A673 (cell line): ENCODE results near the gene CNGA4. TPM values are rescaled to one million over a fixed set of nuclear protein-coding genes. Genes with fewer than 3 reads are reported as not detected.

Experiments used
- BruUV-seq: library from RNA; stranded (reverse); fragments of 400-500 nt; replicated peaks from 2 replicates; lab custom pipeline; 2021; lab: Mats Ljungman, UMichigan
- CTCF ChIA-PET: fragments of 300-600 bp; sonication (Branson Sonifier 250); formaldehyde crosslinking; loops from one replicate; lab custom pipeline; 2022; ENCODE audit warnings: antibody characterized with exemption; lab: Charles Lee
- POLR2A ChIA-PET: fragments of 300-600 bp; sonication (Branson Sonifier 250); formaldehyde crosslinking; loops from one replicate; lab custom pipeline; 2022; ENCODE audit warnings: antibody characterized with exemption; ENCODE audit not compliant: low non-redundant PET; lab: Charles Lee
- DNase-seq: peaks from one replicate; pipeline ENCODE4 v3.0.0-alpha.2; 2015; ENCODE audit warnings: low spot score
- H3K27ac ChIP-seq: fragments of 200-600 bp; sonication (generic); 2 replicates; pipeline ENCODE4 v1.5.1; 2016; ENCODE audit warnings: mixed run types, low read depth, mild to moderate bottlenecking, mixed read lengths, antibody characterized with exemption, low read length; ENCODE audit not compliant: poor library complexity, severe bottlenecking
- H3K27me3 ChIP-seq: fragments of 200-600 bp; sonication (generic); replicated peaks from 2 replicates; pipeline ENCODE4 v1.6.1; 2017; ENCODE audit warnings: mixed run types, low read depth, mild to moderate bottlenecking, mixed read lengths, antibody characterized with exemption, low read length; ENCODE audit not compliant: insufficient read depth, poor library complexity
- H3K36me3 ChIP-seq: fragments of 200-600 bp; sonication (generic); 2 replicates; pipeline ENCODE4 v1.6.1; 2016; ENCODE audit warnings: mixed run types, mild to moderate bottlenecking, mixed read lengths, antibody characterized with exemption, low read length; ENCODE audit not compliant: insufficient read depth, poor library complexity, severe bottlenecking
- H3K4me1 ChIP-seq: fragments of 200-600 bp; sonication (generic); 2 replicates; pipeline ENCODE4 v1.6.1; 2017; ENCODE audit warnings: mixed run types, mild to moderate bottlenecking, mixed read lengths, antibody characterized with exemption, low read length; ENCODE audit not compliant: insufficient read depth, poor library complexity, severe bottlenecking
- H3K4me3 ChIP-seq: fragments of 200-600 bp; sonication (generic); 2 replicates; pipeline ENCODE4 v1.5.1; 2016; ENCODE audit warnings: low read depth, mixed run types, mild to moderate bottlenecking, mixed read lengths, low read length; ENCODE audit not compliant: poor library complexity, severe bottlenecking
- H3K9me3 ChIP-seq: fragments of 200-600 bp; sonication (generic); 2 replicates; pipeline ENCODE4 v1.6.1; 2016; ENCODE audit warnings: mixed run types, low read depth, mild to moderate bottlenecking, mixed read lengths, antibody characterized with exemption, low read length; ENCODE audit not compliant: poor library complexity, severe bottlenecking
- EZH2 ChIP-seq: fragments of 200-600 bp; sonication (generic); IDR thresholded peaks from 2 replicates; pipeline ENCODE4 v1.6.1; 2017; ENCODE audit warnings: borderline replicate concordance, low read depth, mild to moderate bottlenecking, mixed read lengths, antibody characterized with exemption, low read length; ENCODE audit not compliant: poor library complexity, severe bottlenecking
- intact Hi-C: fragments of 100-400 bp; cut with micrococcal nuclease; formaldehyde crosslinking; loops from one replicate; pipeline ENCODE4 v1.10.0; 2022; ENCODE audit not compliant: unreplicated experiment
- total RNA-seq: library from RNA; stranded (reverse); gene quantifications from 2 replicates; pipeline ENCODE4 v1.2.3, GENCODE V29; 2021
- TF ChIP-seq, protein P1 (sequence below): fragments of 300-800, 200-600 bp; sonication (generic); conservative IDR thresholded peaks from 2 replicates; pipeline ENCODE4 v1.5.1; 2017; ENCODE audit warnings: low read depth, mild to moderate bottlenecking, antibody characterized with exemption, low read length, moderate library complexity, mixed read lengths

Gene CNGA4
- total RNA-seq, 1 experiment from 2014 or later: not detected

DNA sequence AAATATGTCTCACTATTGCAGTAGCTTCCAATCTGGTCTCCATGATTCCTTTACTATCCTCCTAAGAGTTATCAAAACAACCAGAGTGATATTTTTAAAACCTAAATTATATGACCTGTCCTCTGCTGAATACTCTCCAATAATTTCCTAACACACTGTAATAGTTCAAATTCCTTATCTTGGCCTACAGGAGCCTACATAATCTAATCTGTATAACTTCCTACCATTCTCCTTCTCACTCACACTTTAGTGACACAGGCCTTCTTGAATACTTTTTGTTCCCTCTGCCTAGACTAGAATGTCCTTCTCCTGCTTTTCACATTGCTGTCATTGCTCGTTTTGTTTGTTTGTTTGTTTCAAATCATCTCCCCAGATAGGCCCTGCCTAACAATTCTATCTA, 13.9 kb upstream of the CNGA4 start:
- BruUV-seq: no TSS peak
- H3K4me1 ChIP-seq: no peaks in the 10 kb centered on the region
- no peak for DNase-seq
- no peak overlapping the region for H3K27ac ChIP-seq
- no peaks in the 10 kb centered on the region for H3K27me3 ChIP-seq
- intact Hi-C loops: no loop called here
- ChIA-PET CTCF (no interaction called here), POLR2A (no interaction called here)
- H3K36me3 ChIP-seq: peaks cover 26% of the 10 kb centered on the region
- no peaks in the 10 kb centered on the region for H3K9me3 ChIP-seq
- TF ChIP-seq EZH2: no peak
- TF ChIP-seq, protein P1, sequence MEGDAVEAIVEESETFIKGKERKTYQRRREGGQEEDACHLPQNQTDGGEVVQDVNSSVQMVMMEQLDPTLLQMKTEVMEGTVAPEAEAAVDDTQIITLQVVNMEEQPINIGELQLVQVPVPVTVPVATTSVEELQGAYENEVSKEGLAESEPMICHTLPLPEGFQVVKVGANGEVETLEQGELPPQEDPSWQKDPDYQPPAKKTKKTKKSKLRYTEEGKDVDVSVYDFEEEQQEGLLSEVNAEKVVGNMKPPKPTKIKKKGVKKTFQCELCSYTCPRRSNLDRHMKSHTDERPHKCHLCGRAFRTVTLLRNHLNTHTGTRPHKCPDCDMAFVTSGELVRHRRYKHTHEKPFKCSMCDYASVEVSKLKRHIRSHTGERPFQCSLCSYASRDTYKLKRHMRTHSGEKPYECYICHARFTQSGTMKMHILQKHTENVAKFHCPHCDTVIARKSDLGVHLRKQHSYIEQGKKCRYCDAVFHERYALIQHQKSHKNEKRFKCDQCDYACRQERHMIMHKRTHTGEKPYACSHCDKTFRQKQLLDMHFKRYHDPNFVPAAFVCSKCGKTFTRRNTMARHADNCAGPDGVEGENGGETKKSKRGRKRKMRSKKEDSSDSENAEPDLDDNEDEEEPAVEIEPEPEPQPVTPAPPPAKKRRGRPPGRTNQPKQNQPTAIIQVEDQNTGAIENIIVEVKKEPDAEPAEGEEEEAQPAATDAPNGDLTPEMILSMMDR: no peak
- H3K4me3 ChIP-seq: no peak overlapping the region

- no peaks in the 10 kb centered on the region for H3K27me3 ChIP-seq
- H3K4me3 ChIP-seq: no peak overlapping the region
- peaks cover 26% of the 10 kb centered on the region for H3K36me3 ChIP-seq
- H3K9me3 ChIP-seq: no peaks in the 10 kb centered on the region
- intact Hi-C loops: no loop called here
- DNase-seq: no peak
- POLR2A ChIA-PET: no interaction called here
- H3K4me1 ChIP-seq: no peaks in the 10 kb centered on the region
- BruUV-seq: no TSS peak
- TF ChIP-seq, protein P1: no peak
- TF ChIP-seq EZH2: no peak
- no peak overlapping the region for H3K27ac ChIP-seq
- CTCF ChIA-PET: no interaction called here
Measured at GRCh38 chr11:6225896-6226295, 13.0 kb upstream of the CNGA4 start.

DNA sequence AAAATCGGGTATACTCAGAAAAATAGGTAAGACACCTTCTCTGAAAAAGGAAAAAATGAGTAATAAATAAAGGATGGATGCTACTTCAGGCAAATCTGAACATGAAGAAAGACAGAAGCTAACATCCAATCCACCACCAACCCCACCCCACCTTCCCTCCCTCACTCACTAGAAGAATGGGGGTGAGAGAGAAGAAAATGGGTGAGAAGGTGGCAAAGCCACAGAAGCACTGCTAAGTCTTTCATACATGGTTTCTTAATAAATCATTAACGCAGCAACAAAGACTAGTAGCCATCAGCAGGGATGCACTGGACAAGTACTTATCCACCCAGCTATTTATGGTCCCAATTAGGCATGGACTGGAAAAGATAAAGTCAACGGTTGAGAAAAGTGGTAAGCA, 10.4 kb upstream of the CNGA4 start:
- DNase-seq: no peak
- H3K4me1 ChIP-seq: no peaks in the 10 kb centered on the region
- no peak for TF ChIP-seq EZH2
- TF ChIP-seq, protein P1: no peak
- no peaks in the 10 kb centered on the region for H3K27me3 ChIP-seq
- BruUV-seq: no TSS peak
- H3K9me3 ChIP-seq: no peaks in the 10 kb centered on the region
- ChIA-PET CTCF (no interaction called here), POLR2A (no interaction called here)
- H3K36me3 ChIP-seq: peaks cover 8% of the 10 kb centered on the region
- intact Hi-C loops: no loop called here
- no peak overlapping the region for H3K27ac ChIP-seq
- H3K4me3 ChIP-seq: no peak overlapping the region
